ES-I3 (cell line): ENCODE results near the gene OR51G2.

Experiments used
- H3K36me3 ChIP-seq: 2 replicates; pipeline ENCODE4 v1.6.1; 2013; ENCODE audit warnings: mild to moderate bottlenecking, low read length, control low read depth, moderate library complexity; ENCODE audit not compliant: insufficient read depth
- H3K4me1 ChIP-seq: 2 replicates; pipeline ENCODE4 v1.6.1; 2013; ENCODE audit warnings: mild to moderate bottlenecking, control low read depth, low read length; ENCODE audit not compliant: insufficient read depth
- H3K9ac ChIP-seq: 2 replicates; pipeline ENCODE4 v1.6.1; 2013; ENCODE audit warnings: low read depth, mild to moderate bottlenecking, low read length, moderate library complexity
- H3K9me3 ChIP-seq: 2 replicates; pipeline ENCODE4 v1.6.1; 2013; ENCODE audit warnings: mild to moderate bottlenecking, low read length, moderate library complexity; ENCODE audit not compliant: control insufficient read depth, insufficient read depth

OR51G2 gene

DNA sequence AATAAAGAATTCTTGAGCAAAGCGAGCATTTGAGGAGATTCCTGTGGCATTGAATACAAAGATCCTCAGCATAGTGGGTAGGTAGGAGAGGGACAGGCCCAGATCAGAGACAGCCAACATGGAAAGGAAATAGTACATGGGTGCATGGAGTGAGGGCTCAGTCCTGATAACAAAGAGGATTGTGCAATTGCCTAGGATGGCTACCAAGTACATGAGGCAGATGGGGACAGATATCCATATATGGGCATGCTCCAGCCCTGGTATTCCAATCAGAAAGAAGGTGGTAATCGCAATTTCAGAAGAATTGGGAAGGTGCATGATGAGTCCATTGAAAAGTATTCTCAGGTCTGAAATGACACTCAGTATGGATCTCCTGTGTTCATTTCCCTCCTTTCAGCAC, 28.9 kb downstream of the OR51G2 start:
- H3K9ac ChIP-seq = no peak overlapping the region
- H3K9me3 ChIP-seq = no peaks in the 10 kb centered on the region
- no peaks in the 10 kb centered on the region for H3K4me1 ChIP-seq
- no peaks in the 10 kb centered on the region for H3K36me3 ChIP-seq

- Histone ChIP-seq H3K4me1 (no peaks in the 10 kb centered on the region), H3K36me3 (no peaks in the 10 kb centered on the region), H3K9ac (no peak overlapping the region), H3K9me3 (no peaks in the 10 kb centered on the region)
These were observed 31.6 kb downstream of the OR51G2 start for GRCh38 chr11:4887591-4887990.

DNA sequence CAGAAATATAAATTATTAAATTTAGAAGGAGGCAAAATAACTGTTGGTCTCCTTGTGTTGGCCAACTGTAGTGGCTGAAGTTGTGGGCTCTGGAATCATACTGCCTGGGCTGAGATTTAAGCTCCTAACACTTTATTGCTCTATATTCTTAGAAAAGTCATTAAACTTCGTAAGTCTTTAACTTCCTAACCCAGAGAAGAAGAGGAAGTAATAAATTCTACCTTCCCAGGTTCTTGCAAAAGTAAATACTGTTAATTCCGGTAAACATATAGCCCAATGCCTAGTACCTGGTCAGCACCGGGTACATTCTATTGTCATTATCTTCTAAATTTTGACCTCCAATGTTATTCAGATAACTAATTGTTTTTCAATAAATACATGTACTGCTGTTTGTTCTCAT, 33.0 kb downstream of the OR51G2 start:
- Histone ChIP-seq H3K4me1 (no peaks in the 10 kb centered on the region), H3K9me3 (no peaks in the 10 kb centered on the region), H3K36me3 (no peaks in the 10 kb centered on the region), H3K9ac (no peak overlapping the region)

DNA sequence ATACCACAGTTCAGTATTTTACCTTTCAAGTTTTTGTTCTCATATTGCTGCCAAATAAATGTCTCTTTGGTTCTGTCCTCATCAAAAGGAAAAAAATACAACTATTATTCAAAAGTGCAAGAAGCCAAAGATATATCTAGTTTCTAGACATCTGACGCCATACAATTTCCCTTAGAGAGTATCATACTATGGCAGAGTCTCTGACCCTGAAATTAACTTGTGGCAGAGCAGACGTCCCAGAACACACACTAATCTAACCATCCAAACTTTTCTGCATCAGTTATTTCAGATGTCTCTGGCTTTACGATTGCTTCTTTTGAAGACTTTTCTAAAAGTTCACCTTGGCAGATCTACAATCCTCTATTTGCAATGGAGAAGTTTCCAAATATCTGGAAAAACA, 34.8 kb downstream of the OR51G2 start:
- Histone ChIP-seq H3K4me1 (no peaks in the 10 kb centered on the region), H3K9me3 (no peaks in the 10 kb centered on the region), H3K36me3 (no peaks in the 10 kb centered on the region), H3K9ac (no peak overlapping the region)

DNA sequence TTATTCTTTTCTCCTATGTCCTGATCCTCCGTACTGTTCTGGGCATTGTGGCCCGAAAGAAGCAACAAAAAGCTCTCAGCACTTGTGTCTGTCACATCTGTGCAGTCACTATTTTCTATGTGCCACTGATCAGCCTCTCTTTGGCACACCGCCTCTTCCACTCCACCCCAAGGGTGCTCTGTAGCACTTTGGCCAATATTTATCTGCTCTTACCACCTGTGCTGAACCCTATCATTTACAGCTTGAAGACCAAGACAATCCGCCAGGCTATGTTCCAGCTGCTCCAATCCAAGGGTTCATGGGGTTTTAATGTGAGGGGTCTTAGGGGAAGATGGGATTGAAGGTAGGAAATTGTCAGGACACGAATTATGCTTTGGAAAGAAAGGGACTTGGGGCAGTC, 36.6 kb downstream of the OR51G2 start:
- Histone ChIP-seq H3K36me3 (no peaks in the 10 kb centered on the region), H3K9me3 (no peaks in the 10 kb centered on the region), H3K4me1 (no peaks in the 10 kb centered on the region), H3K9ac (no peak overlapping the region)

GRCh38 chr11:4881860-4882500, 37.2 kb downstream of the OR51G2 start, which contains the start of gene OR51T1:
Gene OR51T1, plus strand, starts transcription at chr11:4881900. Its CDS starts 0 bp downstream, at chr11:4881900.
- no peak within 1 kb of the TSS for H3K9ac ChIP-seq
- no peaks in the 10 kb centered on the region for H3K4me1 ChIP-seq
- no peaks in the 10 kb centered on the region for H3K36me3 ChIP-seq
- H3K9me3 ChIP-seq = no peaks in the 10 kb centered on the region

DNA sequence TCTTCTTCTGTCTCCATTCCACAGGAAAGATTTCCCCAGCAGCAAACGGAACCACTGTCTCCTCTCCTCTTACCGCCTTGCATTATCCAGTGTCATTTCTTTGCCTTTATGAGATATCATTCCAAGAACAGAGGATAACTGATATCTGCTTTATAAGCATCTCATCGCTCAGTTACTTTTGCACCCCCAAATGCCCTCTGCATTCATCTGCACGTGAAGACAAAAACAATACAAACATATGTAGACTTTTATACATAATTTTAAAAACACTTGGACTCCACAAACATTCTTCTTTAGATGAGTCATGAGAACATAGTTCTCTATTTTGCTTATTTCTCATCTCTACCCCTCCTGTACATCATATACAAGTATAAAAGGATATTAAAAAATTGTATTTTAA, 38.0 kb downstream of the OR51G2 start:
- Histone ChIP-seq H3K36me3 (no peaks in the 10 kb centered on the region), H3K4me1 (no peaks in the 10 kb centered on the region), H3K9me3 (no peaks in the 10 kb centered on the region), H3K9ac (no peak overlapping the region)

GRCh38 chr11:4865855-4866254, 53.3 kb downstream of the OR51G2 start:
- Histone ChIP-seq H3K36me3 (no peaks in the 10 kb centered on the region), H3K9ac (no peak overlapping the region), H3K9me3 (no peaks in the 10 kb centered on the region), H3K4me1 (peaks cover 12% of the 10 kb centered on the region; the same call in 1 of the 2 replicates)

- peaks cover 12% of the 10 kb centered on the region; the same call in 1 of the 2 replicates for H3K4me1 ChIP-seq
- H3K9ac ChIP-seq = no peak overlapping the region
- no peaks in the 10 kb centered on the region for H3K9me3 ChIP-seq
- H3K36me3 ChIP-seq = no peaks in the 10 kb centered on the region
These were observed 55.3 kb downstream of the OR51G2 start for GRCh38 chr11:4863876-4864275.
